ENCODE data around the gene PALM.
"Not testable (repeated sequence)": the region's sequence is repeated elsewhere in the genome, so short reads cannot be mapped to it uniquely, and the experiment has no call there.

PALM gene

DNA sequence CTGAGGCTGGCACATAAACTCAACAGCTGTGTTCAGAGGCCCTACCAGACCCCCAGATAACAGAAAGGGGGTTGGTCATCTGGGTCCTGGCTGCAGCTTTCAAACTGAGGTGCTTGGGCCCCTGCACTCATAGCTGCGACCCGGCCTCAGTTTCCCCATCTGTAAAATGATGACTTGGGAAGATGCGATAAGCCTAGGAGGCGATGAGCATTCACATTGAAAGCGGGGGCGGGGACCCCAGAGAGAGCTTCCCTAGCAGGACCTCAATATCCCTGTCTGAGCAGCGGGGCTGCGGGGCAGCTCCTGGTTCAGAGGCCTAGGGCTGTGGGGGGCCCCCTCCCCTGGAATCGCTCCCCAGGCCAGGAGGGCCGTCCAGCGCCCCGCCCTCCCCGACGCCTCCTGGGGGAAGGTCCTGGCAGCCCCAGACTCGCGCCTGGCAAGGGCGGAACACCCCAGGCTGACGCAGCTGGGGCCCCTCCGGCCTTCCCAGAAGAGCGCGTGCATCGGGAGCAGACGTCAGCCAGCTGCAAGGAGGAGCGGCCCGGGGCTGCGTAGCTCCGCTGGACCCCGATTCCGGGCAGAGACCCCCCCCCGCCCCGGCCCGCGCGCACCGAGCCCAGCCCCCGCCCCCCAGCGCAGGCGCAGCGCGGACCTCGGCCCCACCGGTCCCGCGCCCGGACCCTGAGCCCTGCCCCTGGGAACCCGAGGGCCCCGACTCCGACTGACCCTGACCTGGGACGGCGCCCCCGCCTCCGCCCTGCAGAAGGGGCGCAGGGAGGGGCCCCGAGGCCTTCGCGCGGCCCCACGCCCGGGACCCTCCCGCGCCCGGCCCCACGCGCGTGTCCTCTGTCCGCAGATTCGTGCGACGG lies 29.1 kb upstream of the PALM start:
- DNase-seq (ENCODE audit: low spot score): peak; percentile 77

DNA sequence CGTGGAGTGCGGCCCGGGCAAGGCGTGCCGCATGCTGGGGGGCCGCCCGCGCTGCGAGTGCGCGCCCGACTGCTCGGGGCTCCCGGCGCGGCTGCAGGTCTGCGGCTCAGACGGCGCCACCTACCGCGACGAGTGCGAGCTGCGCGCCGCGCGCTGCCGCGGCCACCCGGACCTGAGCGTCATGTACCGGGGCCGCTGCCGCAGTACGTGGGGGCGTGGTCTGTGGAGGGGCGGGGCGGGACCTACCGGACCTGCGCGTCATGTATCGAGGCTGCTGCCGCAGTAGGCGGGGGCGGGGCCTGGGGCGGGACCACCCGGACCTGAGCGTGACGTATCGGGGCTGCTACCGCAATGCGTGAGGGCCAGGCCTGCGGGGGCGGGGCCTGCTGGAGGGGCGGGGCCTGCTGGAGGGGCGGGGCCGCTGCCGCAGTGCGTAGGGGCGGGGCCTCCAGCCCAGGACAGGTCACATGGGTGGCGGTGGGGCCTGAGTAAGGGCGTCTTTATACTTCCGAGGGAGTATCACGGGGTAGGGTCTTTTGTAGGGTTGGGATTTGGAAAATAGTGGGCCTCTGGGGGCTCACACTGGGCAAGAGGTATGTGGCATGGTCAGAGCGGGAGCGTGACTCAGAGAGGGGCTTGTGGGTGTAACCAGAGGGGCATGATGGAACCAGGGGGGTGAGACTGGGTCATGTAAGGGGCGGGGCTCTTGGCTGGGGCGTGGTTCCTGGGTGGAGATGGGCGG lies 28.3 kb upstream of the PALM start:
- DNase-seq (ENCODE audit: low spot score): peak; percentile 100

DNA sequence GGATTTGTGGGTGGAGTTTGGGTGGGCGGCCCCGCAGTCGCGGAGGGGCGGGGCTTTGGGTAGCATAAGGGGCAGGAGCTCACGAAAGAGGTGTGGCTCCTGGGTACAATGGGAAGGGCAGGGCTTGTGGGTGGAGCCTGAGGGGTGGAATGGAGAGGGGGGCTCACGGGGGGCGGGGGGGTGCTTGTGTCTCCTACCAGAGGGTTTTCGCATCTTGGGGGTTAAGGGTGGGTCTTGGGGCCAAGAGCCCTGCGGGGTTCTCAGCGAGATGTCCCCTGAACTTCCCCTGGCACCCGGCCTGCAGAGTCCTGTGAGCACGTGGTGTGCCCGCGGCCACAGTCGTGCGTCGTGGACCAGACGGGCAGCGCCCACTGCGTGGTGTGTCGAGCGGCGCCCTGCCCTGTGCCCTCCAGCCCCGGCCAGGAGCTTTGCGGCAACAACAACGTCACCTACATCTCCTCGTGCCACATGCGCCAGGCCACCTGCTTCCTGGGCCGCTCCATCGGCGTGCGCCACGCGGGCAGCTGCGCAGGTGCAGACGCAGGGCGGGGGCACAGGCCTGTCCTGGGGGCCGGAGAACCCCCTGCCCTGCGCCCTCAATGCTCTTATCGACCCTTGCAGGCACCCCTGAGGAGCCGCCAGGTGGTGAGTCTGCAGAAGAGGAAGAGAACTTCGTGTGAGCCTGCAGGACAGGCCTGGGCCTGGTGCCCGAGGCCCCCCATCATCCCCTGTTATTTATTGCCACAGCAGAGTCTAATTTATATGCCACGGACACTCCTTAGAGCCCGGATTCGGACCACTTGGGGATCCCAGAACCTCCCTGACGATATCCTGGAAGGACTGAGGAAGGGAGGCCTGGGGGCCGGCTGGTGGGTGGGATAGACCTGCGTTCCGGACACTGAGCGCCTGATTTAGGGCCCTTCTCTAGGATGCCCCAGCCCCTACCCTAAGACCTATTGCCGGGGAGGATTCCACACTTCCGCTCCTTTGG lies 27.4 kb upstream of the PALM start:
- DNase-seq (ENCODE audit: low spot score): no peak

DNA sequence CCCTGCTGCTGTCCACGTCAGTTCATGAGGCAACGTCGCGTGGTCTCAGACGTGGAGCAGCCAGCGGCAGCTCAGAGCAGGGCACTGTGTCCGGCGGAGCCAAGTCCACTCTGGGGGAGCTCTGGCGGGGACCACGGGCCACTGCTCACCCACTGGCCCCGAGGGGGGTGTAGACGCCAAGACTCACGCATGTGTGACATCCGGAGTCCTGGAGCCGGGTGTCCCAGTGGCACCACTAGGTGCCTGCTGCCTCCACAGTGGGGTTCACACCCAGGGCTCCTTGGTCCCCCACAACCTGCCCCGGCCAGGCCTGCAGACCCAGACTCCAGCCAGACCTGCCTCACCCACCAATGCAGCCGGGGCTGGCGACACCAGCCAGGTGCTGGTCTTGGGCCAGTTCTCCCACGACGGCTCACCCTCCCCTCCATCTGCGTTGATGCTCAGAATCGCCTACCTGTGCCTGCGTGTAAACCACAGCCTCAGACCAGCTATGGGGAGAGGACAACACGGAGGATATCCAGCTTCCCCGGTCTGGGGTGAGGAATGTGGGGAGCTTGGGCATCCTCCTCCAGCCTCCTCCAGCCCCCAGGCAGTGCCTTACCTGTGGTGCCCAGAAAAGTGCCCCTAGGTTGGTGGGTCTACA lies 25.9 kb upstream of the PALM start:
- DNase-seq (ENCODE audit: low spot score): no peak

DNA sequence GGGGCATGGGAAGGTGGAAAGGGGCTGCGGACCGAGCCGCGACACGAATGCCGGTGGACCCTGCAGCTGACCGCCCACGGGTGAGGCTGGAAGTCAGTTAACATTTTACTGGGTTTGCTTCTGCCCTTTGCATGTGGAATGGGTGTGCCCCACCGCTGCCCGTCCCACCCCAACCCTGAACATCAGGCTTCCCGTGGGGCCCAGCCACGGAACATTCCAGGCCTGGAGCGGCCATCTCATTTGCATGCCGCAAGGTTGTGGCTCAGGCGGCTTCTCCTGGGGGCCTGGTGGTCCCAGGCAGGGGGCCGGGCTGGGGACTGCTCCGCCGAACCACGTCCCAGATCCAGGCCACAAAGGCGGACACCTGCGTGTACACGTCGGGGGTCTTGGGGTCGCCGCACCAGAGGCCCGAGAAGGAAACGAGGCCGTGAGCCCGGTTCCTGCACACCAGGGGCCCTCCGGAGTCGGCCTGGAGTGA lies 23.2 kb upstream of the PALM start:
- no peak for DNase-seq (ENCODE audit: low spot score)

GRCh38 chr19:686589-687297 lies 22.0 kb upstream of the PALM start:
- DNase-seq (ENCODE audit: low spot score): no peak

GRCh38 chr19:687569-688166 lies 21.1 kb upstream of the PALM start:
- DNase-seq (ENCODE audit: low spot score): no peak

DNA sequence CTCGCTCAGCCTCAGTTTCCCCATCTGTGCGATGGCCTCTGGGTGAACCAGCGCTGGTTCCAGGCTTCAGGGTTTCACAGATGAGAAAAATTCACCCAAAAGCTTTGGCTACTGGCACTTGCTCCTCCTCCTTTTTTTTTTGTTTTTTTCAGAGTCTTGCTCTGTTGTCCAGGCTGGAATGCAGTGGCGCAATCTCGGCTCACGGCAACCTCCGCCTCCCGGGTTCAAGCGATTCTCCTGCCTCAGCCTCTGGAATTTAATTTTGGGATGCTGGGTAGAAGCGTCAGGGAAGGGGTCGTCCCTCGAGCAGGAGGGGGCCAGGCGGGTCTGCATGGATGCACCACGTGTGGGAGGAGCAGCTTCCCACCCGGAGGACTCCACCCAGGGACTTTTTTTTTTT lies 20.5 kb upstream of the PALM start:
- no peak for DNase-seq (ENCODE audit: low spot score)

GRCh38 chr19:688992-689391 lies 19.7 kb upstream of the PALM start:
- no peak for DNase-seq (ENCODE audit: low spot score)

- no peak for DNase-seq (ENCODE audit: low spot score)
Observed at GRCh38 chr19:690203-690602, 18.5 kb upstream of the PALM start.

GRCh38 chr19:694481-695351 lies 14.0 kb upstream of the PALM start:
- DNase-seq (ENCODE audit: low spot score): no peak

GRCh38 chr19:695352-695949 lies 13.3 kb upstream of the PALM start, which contains the start of gene PRSS57:
PRSS57 (minus strand) TSS chr19:695452; CDS start chr19:695430, 22 bp downstream.
- no peak for DNase-seq (ENCODE audit: low spot score)

DNA sequence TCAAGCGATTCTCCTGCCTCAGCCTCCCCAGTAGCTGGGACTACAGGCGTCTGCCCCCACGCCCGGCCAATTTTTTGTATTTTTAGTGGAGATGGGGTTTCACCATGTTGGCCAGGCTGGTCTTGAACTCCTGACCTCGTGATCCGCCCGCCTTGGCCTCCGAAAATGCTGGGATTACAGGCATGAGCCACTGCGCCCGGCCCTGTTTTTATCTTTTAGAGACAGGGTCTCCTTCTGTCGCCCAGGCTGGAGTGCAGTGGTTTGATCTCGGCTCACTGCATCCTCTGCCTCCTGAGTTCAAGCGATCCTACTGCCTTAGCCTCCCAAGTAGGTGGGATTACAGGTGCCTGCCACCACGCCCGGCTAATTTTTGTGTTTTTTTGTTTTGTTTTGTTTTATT lies 10.2 kb upstream of the PALM start:
- DNase-seq (ENCODE audit: low spot score): not testable (repeated sequence)

GRCh38 chr19:699885-700284 lies 8.8 kb upstream of the PALM start:
- DNase-seq (ENCODE audit: low spot score): not testable (repeated sequence)

DNA sequence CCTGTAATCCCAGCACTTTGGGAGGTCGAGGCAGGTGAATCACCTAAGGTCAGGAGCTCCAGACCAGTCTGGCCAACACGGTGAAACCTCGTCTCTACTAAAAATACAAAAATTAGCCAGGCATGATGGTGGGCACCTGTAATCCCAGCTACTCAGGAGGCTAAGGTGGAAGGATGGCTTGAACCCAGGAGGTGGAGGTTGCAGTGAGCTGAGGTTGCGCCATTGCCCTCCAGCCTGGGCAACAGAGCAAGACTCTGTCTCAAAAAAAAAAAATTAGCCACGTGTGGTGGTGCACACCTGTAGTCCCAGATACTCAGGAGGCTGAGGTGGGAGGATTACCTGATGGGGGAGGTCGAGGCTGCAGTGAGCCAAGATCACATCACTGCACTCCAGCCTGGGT lies 5.9 kb upstream of the PALM start:
- DNase-seq (ENCODE audit: low spot score): not testable (repeated sequence)

GRCh38 chr19:703329-703650 lies 5.4 kb upstream of the PALM start:
- DNase-seq (ENCODE audit: low spot score): no peak

DNA sequence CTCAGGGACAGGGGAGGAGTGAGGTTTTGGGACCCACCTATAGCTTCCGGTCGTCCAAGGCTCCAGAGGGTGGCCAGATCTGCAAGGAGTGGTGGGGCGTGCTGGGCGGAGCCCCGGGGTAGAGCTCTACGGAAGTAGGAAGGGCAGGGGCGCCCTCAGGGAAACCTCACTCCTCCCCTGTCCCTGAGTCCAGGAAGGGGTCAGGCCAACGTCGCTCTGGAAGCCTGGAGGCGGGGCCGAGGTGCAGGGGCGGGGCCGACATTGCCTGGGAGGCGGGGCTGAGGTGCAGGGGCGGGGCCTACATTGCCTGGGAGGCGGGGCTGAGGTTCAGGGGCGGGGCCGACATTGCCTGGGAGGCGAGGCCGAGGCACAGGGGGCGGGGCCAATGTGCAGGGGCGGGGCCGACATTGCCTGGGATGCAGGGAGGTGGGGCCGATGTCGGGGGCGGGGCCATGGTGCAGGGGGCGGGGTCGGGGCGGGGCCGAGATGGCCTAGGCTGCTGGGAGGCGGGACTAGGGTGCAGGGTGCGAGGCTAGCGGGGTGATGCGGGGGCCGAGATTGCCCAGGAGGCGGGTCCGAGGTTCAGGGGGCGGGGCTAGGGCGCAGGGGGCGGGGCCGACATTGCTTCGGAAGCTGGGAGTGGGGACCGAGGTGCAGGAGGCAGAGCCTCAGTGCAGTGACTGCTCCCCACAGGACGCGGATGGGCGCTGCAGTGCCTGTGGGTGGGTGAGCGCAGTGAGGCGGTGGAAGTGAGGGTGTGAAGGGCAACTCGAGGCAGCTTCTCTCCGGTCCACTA lies 4.9 kb upstream of the PALM start:
- peak; percentile 95 for DNase-seq (ENCODE audit: low spot score)

GRCh38 chr19:704447-704741 lies 4.3 kb upstream of the PALM start:
- DNase-seq (ENCODE audit: low spot score): no peak
